DOHH2 (cell line): Measurements from ENCODE around the gene CD68.

ENCODE experiments used
- CTCF ChIP-seq: fragments of 200-600 bp; sonication (generic); IDR thresholded peaks from one replicate; pipeline ENCODE4 v1.5.1; 2014; ENCODE audit warnings: antibody characterized with exemption, mild to moderate bottlenecking, low read depth, low read length; ENCODE audit not compliant: poor library complexity, severe bottlenecking
- EZH2phosphoT487 ChIP-seq: fragments of 200-600 bp; sonication (generic); IDR thresholded peaks from 2 replicates; pipeline ENCODE4 v1.6.1; 2017; ENCODE audit warnings: borderline replicate concordance, mild to moderate bottlenecking, antibody characterized with exemption, low read length, moderate library complexity, mixed read lengths

GRCh38 chr17:7579834-7580603 is 581 bp downstream of the CD68 start:
- TF ChIP-seq CTCF: no peak
- no peak for TF ChIP-seq EZH2phosphoT487
